PC-3 (cell line): ENCODE data around the gene KRTAP12-1. TPM values are rescaled to one million over a fixed set of nuclear protein-coding genes. Genes with fewer than 3 reads are reported as not detected.

Experiments
- ATAC-seq: fragments of 200-7000 bp; cut with Tn5 transposase; 2 replicates; pipeline ENCODE4 v1.9.1; 2020; ENCODE audit warnings: mild to moderate bottlenecking, moderate library complexity
- BruUV-seq: library from RNA; stranded (reverse); fragments of 400-500 nt; replicated peaks from 2 replicates; lab custom pipeline; 2021; lab: Mats Ljungman, UMichigan
- CTCF ChIA-PET: fragments of 300-600 bp; sonication (Branson Sonifier 250); formaldehyde crosslinking; loops from one replicate; lab custom pipeline; 2022; ENCODE audit warnings: antibody characterized with exemption; lab: Charles Lee
- POLR2A ChIA-PET: fragments of 300-600 bp; sonication (Branson Sonifier 250); formaldehyde crosslinking; loops from one replicate; lab custom pipeline; 2022; ENCODE audit warnings: antibody characterized with exemption; ENCODE audit not compliant: unreplicated experiment; lab: Charles Lee
- DNase-seq: peaks from one replicate; pipeline ENCODE4 v3.0.0-alpha.2; 2015
- H2AFZ ChIP-seq: fragments of 300-600 bp; sonication (generic); 2 replicates; pipeline ENCODE4 v1.6.0; 2016; ENCODE audit warnings: antibody characterized with exemption, low read length
- H3F3A ChIP-seq: fragments of 300-600 bp; sonication (generic); one replicate; pipeline ENCODE4 v1.6.0; 2017; ENCODE audit warnings: antibody characterized with exemption, low read length, control low read depth, mild to moderate bottlenecking; ENCODE audit not compliant: unreplicated experiment
- H3K27ac ChIP-seq: fragments of 300-600 bp; sonication (generic); 2 replicates; pipeline ENCODE4 v1.5.1; 2016; ENCODE audit warnings: mild to moderate bottlenecking, low read length
- H3K27me3 ChIP-seq: fragments of 300-600 bp; sonication (generic); 2 replicates; pipeline ENCODE4 v1.6.1; 2016; ENCODE audit warnings: low read length, mixed read lengths
- H3K36me3 ChIP-seq: fragments of 300-600 bp; sonication (generic); 2 replicates; pipeline ENCODE4 v1.6.1; 2016; ENCODE audit warnings: low read depth, mixed run types, low read length, mixed read lengths
- H3K4me1 ChIP-seq: fragments of 300-600 bp; sonication (generic); 2 replicates; pipeline ENCODE4 v1.5.1; 2016; ENCODE audit warnings: low read length; ENCODE audit not compliant: insufficient read depth
- H3K4me2 ChIP-seq: fragments of 300-600 bp; sonication (generic); 2 replicates; pipeline ENCODE4 v1.6.0; 2016; ENCODE audit warnings: low read length
- H3K4me3 ChIP-seq: fragments of 300-600 bp; sonication (generic); 2 replicates; pipeline ENCODE4 v1.5.1; 2016; ENCODE audit warnings: mild to moderate bottlenecking, low read length, mixed read lengths
- H3K79me2 ChIP-seq: fragments of 300-600 bp; sonication (generic); 2 replicates; pipeline ENCODE4 v1.6.1; 2017; ENCODE audit warnings: low read length, mixed read lengths
- H3K9ac ChIP-seq: fragments of 300-600 bp; sonication (generic); 2 replicates; pipeline ENCODE4 v1.6.0; 2016; ENCODE audit warnings: mild to moderate bottlenecking, low read length
- H3K9me2 ChIP-seq: fragments of 300-600 bp; sonication (generic); replicated peaks from 2 replicates; pipeline ENCODE4 v1.6.1; 2016; ENCODE audit warnings: mixed run types, low read length, mixed read lengths
- H3K9me3 ChIP-seq: fragments of 300-600 bp; sonication (generic); 2 replicates; pipeline ENCODE4 v1.6.1; 2016; ENCODE audit warnings: low read length, mixed read lengths
- H4K20me1 ChIP-seq: fragments of 300-600 bp; sonication (generic); 2 replicates; pipeline ENCODE4 v1.6.1; 2016; ENCODE audit warnings: low read length, mixed read lengths
- CTCF ChIP-seq: fragments of 300-600 bp; sonication (generic); conservative IDR thresholded peaks from 2 replicates; pipeline ENCODE4 v1.5.1; 2017; ENCODE audit warnings: antibody characterized with exemption, low read depth, mild to moderate bottlenecking, low read length
- EZH2 ChIP-seq: fragments of 300-600 bp; sonication (generic); IDR thresholded peaks from one replicate; pipeline ENCODE4 v1.6.1; 2017; ENCODE audit warnings: antibody characterized with exemption, mild to moderate bottlenecking, low read length; ENCODE audit not compliant: unreplicated experiment
- EZH2phosphoT487 ChIP-seq: fragments of 300-600 bp; sonication (generic); IDR thresholded peaks from 2 replicates; pipeline ENCODE4 v1.6.1; 2018; ENCODE audit warnings: mild to moderate bottlenecking, antibody characterized with exemption, low read length, borderline replicate concordance
- intact Hi-C: fragments of 100-400 bp; cut with micrococcal nuclease; formaldehyde crosslinking; loops from 2 replicates; pipeline ENCODE4 v1.9.0; 2023
- total RNA-seq: library from RNA; depleted of rRNA; stranded (reverse); fragments of >200 nt; gene quantifications from 2 replicates; pipeline ENCODE4 v1.2.3, GENCODE V29; 2014

KRTAP12-1 gene
- total RNA-seq, 1 experiment from 2014 or later: 0.62 TPM

GRCh38 chr21:44706706-44707581, 25.0 kb upstream of the KRTAP12-1 start:
- no peak for DNase-seq
- Histone ChIP-seq H3K36me3 (no peaks in the 10 kb centered on the region), H4K20me1 (no peaks in the 10 kb centered on the region), H3K9ac (no peak overlapping the region), H2AFZ (no peak overlapping the region), H3K9me3 (no peaks in the 10 kb centered on the region), H3K4me1 (peaks cover 12% of the 10 kb centered on the region; the same call in 1 of the 2 replicates), H3F3A (no peaks in the 10 kb centered on the region), H3K27me3 (peaks cover 11% of the 10 kb centered on the region; the same call in 1 of the 2 replicates), H3K4me2 (no peak overlapping the region), H3K9me2 (no peaks in the 10 kb centered on the region), H3K4me3 (no peak overlapping the region), H3K79me2 (no peaks in the 10 kb centered on the region), H3K27ac (no peak overlapping the region)
- TF ChIP-seq CTCF (no peak), EZH2 (no peak), EZH2phosphoT487 (no peak)
- CTCF ChIA-PET: interaction anchor here (0.6 kb wide), 2 partner anchors 214 to 586 kb away, joined by 10 to 12 read pairs; no protein-coding TSS in a partner anchor
- POLR2A ChIA-PET: no interaction called here
- BruUV-seq: no TSS peak
- intact Hi-C loops: no loop called here
- no peak for ATAC-seq

GRCh38 chr21:44706026-44706705, 24.2 kb upstream of the KRTAP12-1 start:
- POLR2A ChIA-PET: no interaction called here
- H3K27me3 ChIP-seq: peaks cover 5% of the 10 kb centered on the region; the same call in 1 of the 2 replicates
- H3F3A ChIP-seq: no peaks in the 10 kb centered on the region
- no peaks in the 10 kb centered on the region for H4K20me1 ChIP-seq
- ATAC-seq (no peak), DNase-seq (no peak)
- no peak overlapping the region for H2AFZ ChIP-seq
- CTCF ChIA-PET: no interaction called here
- intact Hi-C loops: no loop called here
- no peak overlapping the region for H3K27ac ChIP-seq
- no peak overlapping the region for H3K4me3 ChIP-seq
- peaks cover 12% of the 10 kb centered on the region; the same call in 1 of the 2 replicates for H3K4me1 ChIP-seq
- H3K9me3 ChIP-seq: no peaks in the 10 kb centered on the region
- no TSS peak for BruUV-seq
- H3K9me2 ChIP-seq: no peaks in the 10 kb centered on the region
- no peaks in the 10 kb centered on the region for H3K79me2 ChIP-seq
- no peaks in the 10 kb centered on the region for H3K36me3 ChIP-seq
- no peak overlapping the region for H3K9ac ChIP-seq
- no peak for TF ChIP-seq EZH2
- TF ChIP-seq CTCF: no peak
- no peak for TF ChIP-seq EZH2phosphoT487
- no peak overlapping the region for H3K4me2 ChIP-seq
